Choroid plexus epithelial cell (primary cell): ENCODE measurements around the gene GLYR1.

Experiments
- DNase-seq: peaks from one replicate; pipeline ENCODE4 v3.0.0-alpha.2; 2010; ENCODE audit warnings: low read depth
- H3K4me3 ChIP-seq: 2 replicates; pipeline ENCODE4 v1.5.1; 2011; ENCODE audit warnings: low read depth, mild to moderate bottlenecking, control low read depth, low read length, moderate library complexity
- TF ChIP-seq, protein P1 (sequence below): conservative IDR thresholded peaks from 2 replicates; pipeline ENCODE4 v1.5.1; 2011; ENCODE audit warnings: low read depth, mild to moderate bottlenecking, control low read depth, inconsistent platforms, low read length, moderate library complexity

The GLYR1 gene

DNA sequence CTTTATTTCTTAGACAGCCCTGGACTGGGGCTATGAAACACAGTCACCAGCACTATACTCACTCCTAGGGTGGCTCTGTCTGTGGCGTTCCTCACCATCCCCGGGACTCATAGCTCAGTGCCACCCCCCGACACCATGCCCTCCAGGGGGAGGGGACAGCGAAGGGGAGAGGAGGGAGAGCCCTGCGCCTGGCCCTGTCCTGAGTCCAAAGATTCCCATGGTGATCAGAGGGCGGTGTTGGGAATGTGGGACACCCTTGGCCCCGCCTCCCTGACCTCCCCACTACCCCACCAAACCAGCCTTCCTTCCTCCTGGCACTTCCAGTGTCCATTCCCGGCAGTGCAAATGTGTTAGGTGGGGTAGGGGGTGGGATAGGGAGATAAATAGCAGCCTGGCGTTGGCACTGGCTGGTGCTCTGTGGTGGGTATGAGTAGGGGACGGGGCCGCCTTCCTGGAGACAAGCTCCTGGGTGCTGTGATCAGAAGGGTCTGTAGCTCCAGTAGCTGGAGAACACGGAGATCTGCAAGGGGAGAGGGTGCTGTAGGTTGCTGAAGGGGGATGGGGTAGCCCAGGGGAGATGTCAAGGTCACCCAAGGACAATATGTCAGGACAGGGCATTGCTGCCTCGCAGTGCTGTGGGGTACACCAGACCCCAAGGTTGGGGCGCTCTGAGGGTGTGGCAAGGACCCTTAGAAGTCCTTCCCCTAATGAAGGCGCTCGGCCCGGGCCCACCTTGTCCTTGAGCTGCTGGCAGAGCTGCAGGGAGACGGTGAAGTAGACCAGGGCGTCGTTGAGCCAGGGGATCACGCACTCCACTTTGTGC is 49.9 kb downstream of the GLYR1 start:
- TF ChIP-seq, protein P1, sequence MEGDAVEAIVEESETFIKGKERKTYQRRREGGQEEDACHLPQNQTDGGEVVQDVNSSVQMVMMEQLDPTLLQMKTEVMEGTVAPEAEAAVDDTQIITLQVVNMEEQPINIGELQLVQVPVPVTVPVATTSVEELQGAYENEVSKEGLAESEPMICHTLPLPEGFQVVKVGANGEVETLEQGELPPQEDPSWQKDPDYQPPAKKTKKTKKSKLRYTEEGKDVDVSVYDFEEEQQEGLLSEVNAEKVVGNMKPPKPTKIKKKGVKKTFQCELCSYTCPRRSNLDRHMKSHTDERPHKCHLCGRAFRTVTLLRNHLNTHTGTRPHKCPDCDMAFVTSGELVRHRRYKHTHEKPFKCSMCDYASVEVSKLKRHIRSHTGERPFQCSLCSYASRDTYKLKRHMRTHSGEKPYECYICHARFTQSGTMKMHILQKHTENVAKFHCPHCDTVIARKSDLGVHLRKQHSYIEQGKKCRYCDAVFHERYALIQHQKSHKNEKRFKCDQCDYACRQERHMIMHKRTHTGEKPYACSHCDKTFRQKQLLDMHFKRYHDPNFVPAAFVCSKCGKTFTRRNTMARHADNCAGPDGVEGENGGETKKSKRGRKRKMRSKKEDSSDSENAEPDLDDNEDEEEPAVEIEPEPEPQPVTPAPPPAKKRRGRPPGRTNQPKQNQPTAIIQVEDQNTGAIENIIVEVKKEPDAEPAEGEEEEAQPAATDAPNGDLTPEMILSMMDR = no peak
- no peak for DNase-seq
- no peak overlapping the region for H3K4me3 ChIP-seq

DNA sequence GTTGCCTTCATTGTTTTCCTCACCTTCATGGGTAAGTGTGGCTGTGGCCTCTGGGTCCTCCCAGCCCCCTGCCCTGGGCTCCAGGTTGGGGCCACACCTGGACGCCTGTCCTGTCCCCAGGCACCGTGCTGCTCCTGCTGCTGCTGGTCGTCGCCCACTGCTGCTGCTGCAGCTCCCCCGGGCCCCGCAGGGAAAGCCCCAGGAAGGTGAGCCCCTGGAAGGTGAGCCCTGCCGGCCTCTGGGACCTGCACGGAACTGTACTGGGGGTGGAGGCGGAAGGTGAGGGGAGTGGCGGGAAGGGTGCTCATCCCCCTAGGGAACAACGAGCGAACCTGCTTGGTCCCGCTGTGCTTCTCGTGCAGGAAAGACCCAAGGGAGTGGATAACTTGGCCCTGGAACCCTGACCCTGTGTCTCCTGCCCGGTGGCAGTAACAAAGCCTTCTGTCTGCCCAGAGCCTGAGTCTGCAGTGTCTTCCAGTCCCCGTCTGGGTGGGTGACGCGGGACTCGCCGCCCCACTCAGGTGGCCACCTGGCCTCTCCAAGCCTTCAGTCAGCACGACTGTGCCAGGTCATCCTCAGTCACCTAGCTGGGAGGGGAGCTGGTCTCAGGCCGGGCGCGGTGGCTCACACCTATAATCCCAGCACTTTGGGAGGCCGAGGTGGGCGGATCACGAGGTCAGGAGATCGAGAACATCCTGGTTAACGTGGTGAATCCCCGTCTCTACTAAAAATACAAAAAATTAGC is 51.1 kb downstream of the GLYR1 start:
- DNase-seq = no peak
- TF ChIP-seq, protein P1 = no peak
- H3K4me3 ChIP-seq = no peak overlapping the region

DNA sequence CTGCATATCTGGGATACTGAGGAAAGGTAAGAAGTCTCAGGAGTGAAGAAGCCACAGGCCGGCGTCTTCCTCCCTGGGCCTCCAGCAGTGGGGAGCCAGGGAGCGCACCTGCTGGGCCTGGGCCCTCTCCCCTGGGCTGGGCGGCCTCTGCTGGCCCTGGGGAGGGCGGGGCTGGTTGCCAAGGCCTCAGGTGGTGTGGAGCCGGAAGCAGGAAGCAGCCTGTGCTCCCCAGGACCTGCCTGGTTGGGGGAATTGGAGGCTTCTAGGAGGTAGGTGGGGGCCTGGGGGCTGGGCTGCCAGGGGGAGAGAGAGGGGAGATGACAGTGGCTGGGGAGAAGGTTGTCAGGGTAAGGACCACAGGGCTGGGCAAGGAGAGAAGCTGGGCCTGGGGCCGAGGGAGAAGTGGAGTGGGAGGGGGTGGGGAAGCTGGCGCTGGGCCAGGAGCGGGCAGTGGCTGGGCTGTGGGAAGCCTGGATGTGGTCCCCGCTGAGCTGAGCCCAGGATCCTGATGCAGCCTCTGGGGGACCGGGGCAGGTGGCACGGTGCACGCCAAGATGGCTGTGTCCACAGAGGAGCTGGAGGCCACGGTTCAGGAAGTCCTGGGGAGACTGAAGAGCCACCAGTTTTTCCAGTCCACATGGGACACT is 51.8 kb downstream of the GLYR1 start, which contains the start of gene SMIM22:
TSS of gene SMIM22 (plus strand) at position 189 of the 647 bp plus-strand sequence. CDS start at position 555, 366 bp downstream.
- no peak within 1 kb of the TSS for H3K4me3 ChIP-seq
- no peak for DNase-seq
- TF ChIP-seq, protein P1 = no peak

DNA sequence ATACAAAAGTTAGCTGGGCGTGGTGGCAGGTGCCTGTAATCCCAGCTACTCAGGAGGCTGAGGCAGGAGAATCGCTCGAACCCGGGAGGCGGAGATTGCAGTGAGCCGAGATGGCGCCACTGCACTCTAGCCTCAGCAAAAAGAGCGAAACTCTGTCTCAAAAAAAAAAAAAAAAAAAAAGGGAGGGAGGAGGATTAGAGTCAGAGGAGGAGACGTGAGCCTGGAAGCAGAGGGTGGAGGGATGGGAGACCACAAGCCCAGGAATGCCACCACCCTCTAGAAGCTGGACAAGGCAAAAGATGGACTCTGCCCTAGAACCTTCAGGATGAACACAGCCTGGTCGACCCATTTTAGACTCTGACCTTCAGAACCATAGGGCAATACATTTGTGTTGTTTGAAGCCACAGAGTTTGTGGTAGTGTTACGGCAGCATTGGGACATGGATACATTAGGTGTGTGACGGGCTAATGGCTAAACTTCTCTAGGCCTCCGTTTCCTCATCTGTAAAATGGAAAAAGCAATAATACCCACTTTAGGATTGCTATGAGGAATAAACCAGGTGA is 54.1 kb downstream of the GLYR1 start:
- TF ChIP-seq, protein P1 = no peak
- H3K4me3 ChIP-seq = no peak overlapping the region

DNA sequence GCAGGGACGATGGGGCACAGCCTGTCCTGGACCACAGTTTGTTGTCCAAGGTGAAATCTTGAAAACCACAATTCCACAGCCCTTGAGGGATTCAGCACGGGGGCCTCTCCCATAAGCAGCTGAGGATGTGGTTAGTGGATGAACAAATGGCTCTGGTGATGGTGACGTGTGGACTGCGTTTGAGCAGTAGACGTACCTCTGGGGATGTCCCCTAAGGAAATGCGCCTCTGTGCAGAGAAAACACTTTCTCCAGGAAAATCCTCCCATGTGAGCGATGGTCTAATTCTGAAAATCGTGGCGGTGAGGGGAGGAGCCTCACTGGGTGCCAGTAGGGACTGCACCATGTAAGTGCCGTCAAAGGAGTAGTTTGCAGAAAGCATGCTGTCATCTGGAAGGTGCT is 56.2 kb downstream of the GLYR1 start:
- no peak overlapping the region for H3K4me3 ChIP-seq
- TF ChIP-seq, protein P1 = no peak
- no peak for DNase-seq

More for the DNA sequence above, 54.1 kb downstream of the GLYR1 start:
- DNase-seq = no peak

DNA sequence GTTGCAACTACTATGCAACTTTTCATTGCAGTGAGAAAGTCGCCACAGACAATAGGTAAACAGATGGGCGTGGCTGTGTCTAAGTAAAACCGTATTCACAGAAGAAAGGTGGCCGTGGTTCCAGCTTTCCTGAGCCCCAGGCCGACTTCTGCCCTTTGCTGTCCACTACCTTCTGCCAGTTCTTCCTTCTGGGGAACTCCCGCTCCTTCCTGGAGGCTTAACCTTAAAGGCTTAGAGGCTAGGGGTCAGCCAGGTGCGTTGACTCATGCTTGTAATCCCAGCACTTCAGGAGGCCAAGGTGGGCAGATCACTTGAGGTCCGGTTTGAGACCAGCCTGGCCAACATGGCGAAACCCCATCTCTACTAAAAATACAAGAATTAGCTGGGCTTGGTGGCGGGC is 56.8 kb downstream of the GLYR1 start:
- DNase-seq = no peak
- H3K4me3 ChIP-seq = no peak overlapping the region
- TF ChIP-seq, protein P1 = no peak
